ENCODE results near the gene DLG2.
"Not testable (repeated sequence)": the region's sequence is repeated elsewhere in the genome, so short reads cannot be mapped to it uniquely, and the experiment has no call there.

DLG2 gene

DNA sequence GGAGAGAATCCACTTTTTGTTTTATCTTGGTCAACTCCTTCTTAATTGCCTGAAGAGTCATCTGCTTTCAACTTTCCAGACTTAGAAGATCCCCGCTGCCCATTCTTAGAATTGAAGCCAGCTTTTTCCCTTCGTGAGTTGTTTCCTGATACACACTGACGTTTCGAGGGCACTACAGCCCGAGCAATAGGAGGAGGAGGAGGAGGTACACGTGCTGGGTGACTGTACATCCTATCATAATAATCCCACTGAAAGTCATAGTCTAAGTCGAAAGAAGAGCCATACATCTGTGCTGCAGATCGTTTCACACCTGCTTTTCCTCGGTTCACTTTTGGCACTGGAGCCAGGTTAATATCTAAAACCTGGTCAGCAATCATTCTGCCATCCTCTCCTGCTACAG lies 606.1 kb downstream of the DLG2 start:
- H3K36me3 Mint-ChIP-seq (ENCODE audit: low read depth) = no peaks in the 10 kb centered on the region
- no peaks in the 10 kb centered on the region for H3K27me3 Mint-ChIP-seq (ENCODE audit: low read depth)
- H3K4me1 Mint-ChIP-seq (ENCODE audit: low read depth) = no peaks in the 10 kb centered on the region
- no peak for DNase-seq (ENCODE audit: low spot score)
- peaks cover 27% of the 10 kb centered on the region for H3K9me3 Mint-ChIP-seq
- H3K27ac Mint-ChIP-seq = no peak overlapping the region
- no peak overlapping the region for H3K4me3 Mint-ChIP-seq

GRCh38 chr11:84993386-84993785 lies 633.8 kb downstream of the DLG2 start:
- Mint-ChIP-seq H3K9me3 (peaks cover 39% of the 10 kb centered on the region), H3K27ac (no peak overlapping the region), H3K27me3 (ENCODE audit: low read depth) (no peaks in the 10 kb centered on the region), H3K4me1 (ENCODE audit: low read depth) (no peaks in the 10 kb centered on the region), H3K36me3 (ENCODE audit: low read depth) (no peaks in the 10 kb centered on the region), H3K4me3 (no peak overlapping the region)
- DNase-seq (ENCODE audit: low spot score) = no peak

DNA sequence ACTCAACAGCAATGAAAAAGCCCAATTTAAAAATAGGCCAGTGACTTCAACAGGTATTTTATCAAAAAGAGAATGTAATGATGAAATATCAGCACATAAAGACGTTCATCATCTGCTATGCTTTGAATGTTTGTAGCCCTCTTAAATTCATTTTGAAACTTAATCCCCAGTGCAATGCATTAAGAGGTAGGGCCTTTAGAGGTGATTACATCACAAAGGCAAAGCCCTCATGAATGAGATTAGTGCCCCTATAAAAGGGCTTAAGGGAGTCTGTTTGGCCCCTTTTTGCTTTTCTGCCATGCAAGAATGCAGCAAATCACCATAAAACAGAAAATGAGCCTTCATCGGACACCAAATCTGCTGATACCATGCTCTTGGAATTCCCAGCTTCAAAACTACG lies 637.0 kb downstream of the DLG2 start:
- no peaks in the 10 kb centered on the region for H3K4me1 Mint-ChIP-seq (ENCODE audit: low read depth)
- H3K27ac Mint-ChIP-seq = no peak overlapping the region
- no peaks in the 10 kb centered on the region for H3K27me3 Mint-ChIP-seq (ENCODE audit: low read depth)
- peaks cover 27% of the 10 kb centered on the region for H3K9me3 Mint-ChIP-seq
- H3K4me3 Mint-ChIP-seq = no peak overlapping the region
- DNase-seq (ENCODE audit: low spot score) = no peak
- H3K36me3 Mint-ChIP-seq (ENCODE audit: low read depth) = no peaks in the 10 kb centered on the region

- not testable (repeated sequence) for H3K4me1 Mint-ChIP-seq (ENCODE audit: low read depth); H3K4me3 Mint-ChIP-seq; H3K27ac Mint-ChIP-seq; DNase-seq (ENCODE audit: low spot score); H3K27me3 Mint-ChIP-seq (ENCODE audit: low read depth); H3K36me3 Mint-ChIP-seq (ENCODE audit: low read depth)
- peaks cover 48% of the 10 kb centered on the region for H3K9me3 Mint-ChIP-seq
Measured at GRCh38 chr11:84987686-84988187, 639.4 kb downstream of the DLG2 start.

GRCh38 chr11:84981301-84981700 lies 645.8 kb downstream of the DLG2 start:
- Mint-ChIP-seq H3K27me3 (ENCODE audit: low read depth) (no peaks in the 10 kb centered on the region), H3K4me3 (no peak overlapping the region), H3K27ac (no peak overlapping the region), H3K4me1 (ENCODE audit: low read depth) (no peaks in the 10 kb centered on the region), H3K9me3 (peaks cover 50% of the 10 kb centered on the region), H3K36me3 (ENCODE audit: low read depth) (no peaks in the 10 kb centered on the region)
- DNase-seq (ENCODE audit: low spot score) = no peak

- H3K4me1 Mint-ChIP-seq (ENCODE audit: low read depth) = no peaks in the 10 kb centered on the region
Measured at GRCh38 chr11:84969103-84969502, 658.0 kb downstream of the DLG2 start.

GRCh38 chr11:84965484-84965883 lies 661.7 kb downstream of the DLG2 start:
- Mint-ChIP-seq H3K4me1 (ENCODE audit: low read depth) (no peaks in the 10 kb centered on the region), H3K27me3 (ENCODE audit: low read depth) (no peaks in the 10 kb centered on the region), H3K9me3 (peaks cover 26% of the 10 kb centered on the region), H3K36me3 (ENCODE audit: low read depth) (no peaks in the 10 kb centered on the region), H3K27ac (no peak overlapping the region), H3K4me3 (no peak overlapping the region)
- DNase-seq (ENCODE audit: low spot score) = no peak

More at GRCh38 chr11:84969103-84969502, 658.0 kb downstream of the DLG2 start:
- no peak overlapping the region for H3K27ac Mint-ChIP-seq
- peaks cover 35% of the 10 kb centered on the region for H3K9me3 Mint-ChIP-seq
- H3K4me3 Mint-ChIP-seq = no peak overlapping the region
- DNase-seq (ENCODE audit: low spot score) = no peak
- H3K27me3 Mint-ChIP-seq (ENCODE audit: low read depth) = no peaks in the 10 kb centered on the region
- H3K36me3 Mint-ChIP-seq (ENCODE audit: low read depth) = no peaks in the 10 kb centered on the region

- Mint-ChIP-seq H3K36me3 (ENCODE audit: low read depth) (no peaks in the 10 kb centered on the region), H3K4me1 (ENCODE audit: low read depth) (no peaks in the 10 kb centered on the region), H3K4me3 (no peak overlapping the region), H3K27ac (no peak overlapping the region), H3K9me3 (peaks cover 21% of the 10 kb centered on the region), H3K27me3 (ENCODE audit: low read depth) (no peaks in the 10 kb centered on the region)
- no peak for DNase-seq (ENCODE audit: low spot score)
Measured at GRCh38 chr11:84963240-84963639, 663.9 kb downstream of the DLG2 start.

DNA sequence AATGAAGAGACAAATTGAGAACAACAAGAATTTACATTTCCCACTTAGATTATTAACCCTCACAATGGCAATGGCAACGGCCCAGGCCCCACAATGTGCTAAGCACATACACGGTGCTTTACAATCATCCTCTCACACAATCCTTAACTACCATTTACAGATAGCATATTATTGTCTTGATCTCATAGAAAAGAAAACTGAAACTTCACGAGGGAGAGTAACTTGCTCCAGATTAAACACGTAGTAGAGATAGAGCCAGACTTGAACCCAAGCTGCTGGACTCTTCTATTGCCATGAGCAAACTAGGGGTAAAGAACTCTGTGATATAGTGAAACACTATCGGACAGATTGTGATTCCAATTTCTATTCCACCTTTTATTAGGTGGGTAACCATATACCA lies 665.1 kb downstream of the DLG2 start:
- DNase-seq (ENCODE audit: low spot score) = no peak
- Mint-ChIP-seq H3K27ac (no peak overlapping the region), H3K4me3 (no peak overlapping the region), H3K27me3 (ENCODE audit: low read depth) (no peaks in the 10 kb centered on the region), H3K36me3 (ENCODE audit: low read depth) (no peaks in the 10 kb centered on the region), H3K9me3 (peaks cover 15% of the 10 kb centered on the region), H3K4me1 (ENCODE audit: low read depth) (no peaks in the 10 kb centered on the region)

GRCh38 chr11:84958295-84958694 lies 668.8 kb downstream of the DLG2 start:
- H3K4me1 Mint-ChIP-seq (ENCODE audit: low read depth) = no peaks in the 10 kb centered on the region
- no peaks in the 10 kb centered on the region for H3K36me3 Mint-ChIP-seq (ENCODE audit: low read depth)
- H3K27me3 Mint-ChIP-seq (ENCODE audit: low read depth) = no peaks in the 10 kb centered on the region
- DNase-seq (ENCODE audit: low spot score) = no peak
- H3K4me3 Mint-ChIP-seq = no peak overlapping the region
- H3K9me3 Mint-ChIP-seq = peaks cover 12% of the 10 kb centered on the region
- H3K27ac Mint-ChIP-seq = no peak overlapping the region

GRCh38 chr11:84950569-84951270 lies 676.4 kb downstream of the DLG2 start:
- DNase-seq (ENCODE audit: low spot score) = no peak
- H3K9me3 Mint-ChIP-seq = peaks cover 23% of the 10 kb centered on the region

DNA sequence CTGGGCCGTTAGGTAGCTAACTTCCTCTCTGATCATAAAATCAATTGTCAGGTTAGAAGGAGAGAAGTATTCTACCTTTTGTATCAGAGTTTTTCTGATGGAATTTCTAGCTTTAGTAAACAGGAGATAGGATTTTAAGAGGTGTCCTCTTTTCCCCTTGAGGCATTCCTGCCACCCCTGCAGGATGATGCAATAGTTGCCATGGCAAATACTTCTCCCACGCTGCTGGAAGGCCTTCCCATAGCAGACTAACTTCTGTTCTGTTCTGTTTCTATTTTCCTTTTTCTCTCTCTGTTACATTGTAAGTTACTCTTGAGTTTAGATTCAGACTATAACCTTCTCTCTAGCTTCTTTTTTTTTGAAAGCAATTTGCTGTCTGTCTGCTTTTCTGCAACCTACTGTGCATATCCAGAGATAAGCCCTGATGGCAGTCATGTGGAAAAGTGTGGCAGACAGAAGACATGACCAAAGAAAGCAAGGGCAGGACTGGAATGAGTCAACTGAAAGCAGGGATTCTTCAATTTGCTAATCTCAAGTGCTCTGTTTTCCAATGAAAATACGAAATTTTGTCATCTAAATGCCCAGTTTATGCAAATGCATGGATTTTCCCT lies 679.1 kb downstream of the DLG2 start:
- Mint-ChIP-seq H3K4me1 (ENCODE audit: low read depth) (no peaks in the 10 kb centered on the region), H3K9me3 (peaks cover 31% of the 10 kb centered on the region), H3K27me3 (ENCODE audit: low read depth) (no peaks in the 10 kb centered on the region), H3K27ac (no peak overlapping the region), H3K36me3 (ENCODE audit: low read depth) (no peaks in the 10 kb centered on the region), H3K4me3 (no peak overlapping the region)
- DNase-seq (ENCODE audit: low spot score) = no peak

More at GRCh38 chr11:84950569-84951270, 676.4 kb downstream of the DLG2 start:
- Mint-ChIP-seq H3K4me1 (ENCODE audit: low read depth) (no peaks in the 10 kb centered on the region), H3K27me3 (ENCODE audit: low read depth) (no peaks in the 10 kb centered on the region), H3K27ac (no peak overlapping the region), H3K4me3 (no peak overlapping the region), H3K36me3 (ENCODE audit: low read depth) (no peaks in the 10 kb centered on the region)

DNA sequence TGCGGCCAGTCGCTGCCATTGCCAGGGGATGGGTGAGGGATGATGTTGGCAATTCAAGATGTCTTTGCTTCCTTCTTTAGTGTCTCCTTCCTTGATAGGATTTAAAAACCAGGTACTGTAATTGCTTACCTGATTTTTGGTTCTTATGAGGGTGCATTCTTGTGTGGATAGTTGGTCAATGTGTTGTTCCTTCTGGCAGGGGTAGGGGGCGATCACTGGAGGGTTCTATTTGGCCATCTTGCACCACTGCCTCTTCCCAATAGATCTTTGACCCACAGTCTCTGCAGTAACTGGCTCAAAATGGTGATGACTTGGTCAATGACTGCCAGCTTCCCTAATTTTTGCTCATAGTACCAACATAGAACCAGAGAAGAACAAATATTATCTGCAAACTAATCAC lies 680.1 kb downstream of the DLG2 start:
- Mint-ChIP-seq H3K4me3 (no peak overlapping the region), H3K27ac (no peak overlapping the region), H3K9me3 (peaks cover 38% of the 10 kb centered on the region), H3K4me1 (ENCODE audit: low read depth) (no peaks in the 10 kb centered on the region), H3K36me3 (ENCODE audit: low read depth) (no peaks in the 10 kb centered on the region), H3K27me3 (ENCODE audit: low read depth) (no peaks in the 10 kb centered on the region)
- DNase-seq (ENCODE audit: low spot score) = no peak

GRCh38 chr11:84930863-84931262 lies 696.3 kb downstream of the DLG2 start:
- Mint-ChIP-seq H3K9me3 (peaks cover 29% of the 10 kb centered on the region), H3K27ac (no peak overlapping the region), H3K4me3 (no peak overlapping the region), H3K27me3 (ENCODE audit: low read depth) (no peaks in the 10 kb centered on the region), H3K36me3 (ENCODE audit: low read depth) (no peaks in the 10 kb centered on the region), H3K4me1 (ENCODE audit: low read depth) (no peaks in the 10 kb centered on the region)
- no peak for DNase-seq (ENCODE audit: low spot score)

Data from T-helper 2 cell treated with Interferon-gamma antibody and Interleukin-4, amounts not matched to agents 5 μg/mL and 100 μg/mL, for 36 hours (primary cell).